H54 (cell line): ENCODE data around the gene EID2B.

ENCODE experiments used
- DNase-seq: peaks from one replicate; pipeline ENCODE4 v3.0.0; 2011; ENCODE audit warnings: low spot score, mixed read lengths; ENCODE audit not compliant: insufficient read length
- FAIRE-seq: peaks from 3 replicates; lab custom pipeline; 2011; peaks lifted over from hg19 to GRCh38; lab: Jason Lieb, UNC
- POLR2A ChIP-seq: IDR thresholded peaks from 2 replicates; pipeline ENCODE4 v1.6.1; 2011; ENCODE audit warnings: low read depth, mild to moderate bottlenecking, low read length

The EID2B gene

DNA sequence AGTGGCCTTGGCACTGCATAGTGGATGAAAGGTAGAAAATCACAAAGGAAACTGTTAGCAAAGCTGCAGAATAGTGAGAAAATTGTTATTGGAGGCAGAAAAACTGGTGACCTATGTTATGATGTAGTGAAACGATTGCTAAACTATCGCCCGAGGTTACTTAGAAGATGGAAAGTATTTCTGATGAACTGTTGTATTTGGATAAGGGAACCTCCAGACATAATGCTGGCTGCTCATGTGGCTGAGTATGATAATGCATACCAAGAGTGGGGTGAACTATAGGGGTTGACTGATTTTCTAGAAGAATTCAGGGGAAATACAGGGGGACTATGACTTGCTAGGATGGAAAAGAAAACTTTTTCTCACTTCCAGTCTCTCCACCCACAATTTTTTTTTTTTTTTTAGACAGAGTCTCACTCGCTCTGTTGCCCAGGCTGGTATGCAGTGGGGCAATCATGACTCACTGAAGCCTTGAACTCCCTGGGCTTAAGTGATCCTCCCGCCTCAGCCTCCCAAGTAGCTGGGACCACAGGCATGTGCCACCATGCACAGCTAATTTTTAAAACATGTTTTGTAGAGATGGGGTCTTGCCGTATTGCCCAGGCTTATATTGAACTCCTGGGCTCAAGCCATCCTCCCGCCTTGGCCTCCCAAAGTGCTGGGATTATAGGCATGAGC, 11.7 kb upstream of the EID2B start:
- no peak for TF ChIP-seq POLR2A
- no peak for DNase-seq
- FAIRE-seq = no peak

DNA sequence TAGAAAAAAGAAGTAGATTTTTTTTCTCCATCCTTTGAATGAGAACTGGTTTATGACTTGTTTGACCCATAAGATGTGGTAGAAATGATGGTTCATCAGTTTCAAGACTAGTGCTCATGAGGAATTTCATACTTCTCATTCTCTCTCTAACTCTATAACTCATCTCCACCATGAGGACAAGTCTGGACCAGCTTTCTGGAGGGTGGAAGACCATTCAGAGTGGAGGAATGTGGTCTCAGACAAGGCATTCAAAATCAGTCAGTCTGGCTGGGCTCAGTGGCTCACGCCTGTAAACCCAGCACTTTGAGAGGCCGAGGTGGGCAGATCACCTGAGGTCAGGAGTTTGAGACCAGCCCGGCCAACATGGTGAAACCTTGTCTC, 10.8 kb upstream of the EID2B start:
- no peak for TF ChIP-seq POLR2A

DNA sequence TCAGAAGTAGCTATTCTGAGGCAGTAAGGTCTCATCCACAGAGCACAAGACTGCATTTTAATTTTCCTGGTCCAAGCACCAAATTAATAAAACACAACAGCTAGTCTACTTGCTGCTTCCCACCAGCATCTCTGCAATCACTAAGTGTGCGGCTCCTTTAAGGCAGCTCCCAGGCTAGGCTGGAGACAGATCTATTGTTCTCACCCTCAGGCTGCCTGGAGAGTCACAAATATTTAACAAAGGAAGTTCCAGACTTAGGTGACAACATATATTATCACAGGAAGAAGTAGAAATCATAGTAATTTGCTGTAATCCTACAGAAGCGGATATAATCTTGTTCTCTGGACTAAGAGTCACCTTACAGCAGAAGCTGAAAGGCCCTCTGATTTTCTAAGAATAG, 9.6 kb upstream of the EID2B start:
- DNase-seq (no peak), FAIRE-seq (no peak)
- TF ChIP-seq POLR2A = no peak

More for the DNA sequence above, 10.8 kb upstream of the EID2B start:
- no peak for FAIRE-seq
- DNase-seq = no peak

DNA sequence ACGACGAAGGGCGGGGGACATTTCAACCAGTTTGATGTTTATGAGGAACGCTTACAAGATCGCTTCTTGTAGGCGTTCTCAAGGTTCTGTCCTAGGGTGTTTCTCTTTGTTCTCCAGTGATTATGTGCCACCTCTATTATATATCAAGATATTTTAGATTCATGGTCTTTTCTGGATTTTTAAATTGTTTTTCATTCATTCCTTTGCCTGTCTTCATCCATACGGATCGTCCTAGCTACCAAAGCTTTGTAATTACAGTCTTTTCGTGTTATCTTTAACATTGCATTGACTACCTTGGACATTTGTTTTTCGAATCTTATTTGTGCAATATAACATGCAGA, 7.7 kb upstream of the EID2B start:
- no peak for FAIRE-seq

DNA sequence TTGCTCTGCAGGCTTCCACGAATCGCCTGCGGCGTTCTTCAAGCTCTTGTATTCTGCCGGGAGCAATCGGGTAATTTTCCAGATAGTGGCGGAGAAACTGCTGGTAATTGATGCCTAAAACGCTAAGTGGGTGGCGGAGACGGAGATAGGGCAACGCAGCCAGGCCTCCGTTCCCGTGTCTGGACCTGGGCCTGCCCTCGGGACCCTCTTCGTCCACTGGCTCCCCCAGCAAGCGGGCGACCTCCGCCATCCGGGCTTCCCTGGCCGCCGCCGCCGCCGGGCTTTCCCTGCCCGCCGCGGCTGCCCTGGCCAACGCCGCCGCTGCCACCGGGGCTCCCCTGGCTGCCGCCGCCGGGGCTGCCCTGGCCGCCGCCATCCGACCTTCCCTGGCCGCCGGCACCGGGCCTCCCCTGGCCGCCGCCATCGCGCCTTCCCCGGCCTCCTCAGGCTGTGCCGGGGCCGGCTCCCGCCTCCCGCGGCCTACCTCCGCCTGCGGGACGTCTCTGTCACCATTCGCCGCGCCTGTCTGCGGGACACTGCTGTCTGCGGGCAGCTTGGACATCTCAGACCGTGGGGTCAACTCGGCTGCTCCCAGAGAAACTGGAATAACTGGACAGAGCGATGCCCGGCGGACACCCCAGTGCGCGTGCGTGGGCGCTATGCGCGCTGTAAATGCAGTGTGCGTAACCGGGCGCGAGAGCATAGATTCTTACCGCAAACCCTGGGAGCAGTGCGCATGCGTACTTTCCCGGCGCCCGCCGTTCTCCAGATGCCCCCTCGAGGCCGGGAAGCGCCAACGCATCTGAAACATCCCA, 7.1 kb upstream of the EID2B start, which contains the start of gene EID2:
Gene EID2, minus strand, starts transcription at position 644 of the 815 bp plus-strand sequence. Its CDS starts 82 bp downstream, at position 562.
- DNase-seq (peak; percentile 98), FAIRE-seq (peak; percentile 86)
- TF ChIP-seq POLR2A = peak; percentile 94

More for the DNA sequence above, 7.7 kb upstream of the EID2B start:
- TF ChIP-seq POLR2A = no peak
- DNase-seq = no peak

DNA sequence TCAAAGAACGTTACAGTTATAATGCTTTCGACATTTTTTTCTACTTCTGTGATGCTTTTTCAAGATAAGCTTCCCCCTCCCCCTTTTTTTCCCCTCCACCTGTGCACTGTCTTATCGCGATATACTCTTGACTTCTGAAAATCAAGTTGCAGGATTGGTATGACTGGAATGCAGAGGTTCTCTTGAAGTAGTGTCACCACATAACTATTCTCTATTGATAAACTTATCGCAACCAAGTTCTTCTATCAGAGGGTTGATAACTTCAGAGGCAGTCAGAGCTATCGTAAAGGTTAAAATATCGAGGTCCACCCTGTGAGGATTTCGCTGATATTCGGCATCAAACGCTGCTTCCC, 6.5 kb upstream of the EID2B start:
- no peak for TF ChIP-seq POLR2A
- peak; percentile 56 for DNase-seq
- FAIRE-seq = no peak

DNA sequence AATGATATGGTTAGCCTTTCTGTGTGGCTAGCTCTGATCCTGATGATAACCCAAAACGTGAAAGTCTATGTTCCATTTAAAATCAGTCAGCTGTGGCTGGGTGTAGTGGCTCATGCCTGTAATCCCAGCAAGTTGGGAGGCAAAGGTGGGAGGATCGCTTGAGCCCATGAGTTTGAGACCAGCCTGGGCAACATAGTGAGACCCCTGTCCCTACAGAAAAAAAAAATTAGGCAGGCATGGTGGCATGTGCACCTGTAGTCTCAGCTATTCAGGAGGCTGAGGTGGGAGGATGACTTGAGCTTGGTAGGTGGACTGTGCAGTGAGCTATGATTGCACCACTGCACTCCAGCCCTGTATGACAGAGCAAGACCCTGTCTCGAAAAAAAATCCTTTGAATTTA, 1.1 kb upstream of the EID2B start:
- DNase-seq (no peak), FAIRE-seq (no peak)
- TF ChIP-seq POLR2A = no peak

DNA sequence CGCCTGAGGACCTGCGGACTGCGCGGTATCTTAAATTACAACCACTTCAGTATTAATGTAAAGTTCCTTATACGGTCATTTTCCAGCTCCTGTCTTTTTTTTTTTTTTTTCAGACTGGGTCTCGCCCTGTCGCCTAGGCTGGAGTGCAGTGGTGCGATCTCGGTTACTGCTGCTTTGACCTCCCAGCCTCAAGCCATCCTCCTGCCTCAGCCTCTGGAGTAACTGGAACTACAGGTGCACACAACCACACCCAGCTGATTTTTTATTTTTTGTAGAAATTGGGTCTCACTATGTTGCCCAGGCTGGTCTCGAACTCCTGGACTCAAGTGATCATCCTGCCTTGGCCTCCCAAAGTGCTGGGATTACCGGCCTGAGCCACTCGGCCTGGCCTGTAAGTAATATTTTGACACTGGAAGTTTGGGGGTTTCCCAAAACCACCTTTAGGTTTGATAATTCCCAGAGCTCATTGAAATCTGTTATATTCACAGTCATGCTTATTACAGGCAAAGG, 406 bp upstream of the EID2B start:
- TF ChIP-seq POLR2A = no peak
- FAIRE-seq = no peak
- no peak for DNase-seq

DNA sequence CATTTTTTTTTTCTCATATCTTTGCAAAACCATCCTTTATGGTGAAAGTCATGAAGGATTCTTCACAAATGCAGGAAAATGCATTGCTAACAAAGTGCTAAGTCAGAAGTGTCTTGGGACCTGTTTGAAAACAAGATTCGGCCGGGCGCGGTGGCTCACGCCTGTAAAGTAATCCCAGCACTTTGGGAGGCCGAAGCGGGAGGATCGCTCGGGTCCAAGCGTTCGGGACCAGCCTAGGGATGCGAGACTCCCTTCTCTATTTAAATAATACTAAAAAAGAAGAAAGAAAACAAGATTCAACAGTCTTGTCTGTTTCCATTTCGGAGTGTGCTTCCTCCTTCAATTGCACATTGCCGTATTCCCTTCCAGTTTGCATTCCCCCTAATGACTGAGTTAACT, 819 bp downstream of the EID2B start:
- FAIRE-seq (no peak), DNase-seq (no peak)
- TF ChIP-seq POLR2A = no peak

DNA sequence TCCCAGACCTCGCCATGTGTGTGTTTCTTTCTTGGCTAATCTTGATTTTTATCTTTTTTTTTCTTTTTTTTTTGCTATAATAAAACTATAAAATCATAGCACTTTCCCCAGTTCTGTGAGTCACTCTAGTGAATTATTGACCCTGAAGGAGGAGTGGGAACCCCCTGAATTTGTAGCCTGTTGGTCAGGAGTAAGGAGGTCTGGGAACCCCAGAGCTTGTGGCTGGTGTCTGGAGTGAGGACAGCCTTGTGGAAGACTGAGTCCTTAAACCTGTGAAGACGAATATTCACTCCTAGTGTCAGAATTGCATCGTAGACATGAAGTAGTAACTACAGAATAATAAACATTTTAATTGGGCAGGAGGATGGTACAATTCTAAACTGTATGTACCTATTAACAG, 7.4 kb downstream of the EID2B start:
- FAIRE-seq (no peak), DNase-seq (no peak)
- no peak for TF ChIP-seq POLR2A

DNA sequence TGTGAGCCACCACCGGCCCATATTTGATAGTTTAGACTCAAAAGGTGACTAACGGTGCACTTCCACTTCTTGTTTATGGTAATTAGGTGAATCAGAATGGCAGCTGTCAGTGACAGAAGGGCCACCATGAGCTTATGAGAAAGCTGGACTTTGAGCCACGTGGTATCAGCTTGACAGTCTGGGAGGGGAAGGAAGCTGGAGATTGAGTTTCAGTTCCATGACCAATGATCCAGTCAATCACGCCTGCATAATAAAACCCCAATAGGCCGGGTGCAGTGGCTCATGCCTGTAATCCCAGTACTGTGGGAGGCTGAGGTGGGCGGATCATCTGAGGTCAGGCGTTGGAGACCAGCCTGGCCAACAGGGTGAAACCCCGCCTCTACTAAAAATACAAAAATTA, 8.2 kb downstream of the EID2B start:
- TF ChIP-seq POLR2A = no peak
- FAIRE-seq = no peak
- DNase-seq = no peak

DNA sequence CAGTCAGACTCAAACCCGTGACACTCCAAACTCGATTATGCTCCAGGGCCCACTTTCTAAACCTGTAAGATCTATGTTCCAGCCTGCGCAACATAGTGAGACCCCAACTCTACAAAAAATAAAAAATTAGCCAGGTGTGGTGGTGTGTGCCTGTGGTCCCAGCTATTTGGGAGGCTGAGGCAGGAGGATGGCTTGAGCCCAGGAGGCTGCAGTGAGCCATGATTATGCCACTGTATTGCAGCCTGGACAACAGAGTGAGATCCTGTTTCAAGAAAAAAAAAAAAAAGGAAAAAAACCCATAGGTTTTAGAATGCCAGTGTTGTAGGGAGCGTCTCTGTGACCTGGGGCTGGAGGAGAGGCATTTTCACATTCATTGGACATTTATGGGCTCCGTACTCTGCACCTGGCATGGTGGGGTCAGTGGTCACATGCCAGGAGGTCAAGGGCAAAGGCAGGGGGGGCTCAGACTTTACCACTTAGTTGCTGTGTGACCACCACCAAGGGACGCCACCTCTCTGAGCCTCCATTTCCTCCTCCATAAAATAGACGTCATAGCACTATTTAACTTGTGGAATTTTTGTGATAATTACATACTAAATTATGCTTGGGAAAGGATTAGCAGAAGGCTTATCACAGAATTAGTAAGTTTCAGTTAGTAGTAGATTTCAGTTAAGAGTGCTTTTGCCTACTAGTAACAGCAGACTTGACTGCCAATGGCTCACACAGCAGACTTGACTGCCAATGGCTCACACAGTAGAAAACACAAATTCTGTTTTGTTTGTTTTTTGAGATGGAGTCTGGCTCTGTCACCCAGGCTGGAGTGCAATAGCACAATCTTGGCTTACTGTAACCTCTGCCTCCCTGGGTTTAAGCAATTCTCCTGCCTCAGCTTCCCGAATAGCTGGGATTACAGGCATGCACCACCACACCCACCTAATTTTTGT, 11.8 kb downstream of the EID2B start:
- DNase-seq = no peak
- no peak for TF ChIP-seq POLR2A
- no peak for FAIRE-seq

DNA sequence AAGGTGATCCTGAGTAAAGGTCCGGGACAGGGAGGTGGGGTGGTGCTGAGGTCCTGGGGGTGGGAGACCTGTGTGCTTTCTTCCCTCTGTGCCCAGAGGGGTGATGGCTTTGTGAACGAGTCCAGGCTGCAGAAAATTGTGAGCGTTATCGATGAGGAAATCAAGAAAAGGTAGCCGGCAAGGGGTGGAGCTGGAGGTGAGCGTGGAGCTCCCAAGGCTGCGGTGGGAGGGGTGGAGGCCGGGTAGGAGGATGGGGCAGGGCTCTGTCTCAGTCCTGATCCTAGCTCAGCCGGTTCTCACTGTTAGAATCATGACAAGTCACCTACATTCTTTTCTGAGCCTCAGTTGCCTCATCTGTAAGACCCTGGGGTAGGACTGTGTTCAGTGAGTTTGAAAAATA, 13.7 kb downstream of the EID2B start:
- FAIRE-seq (no peak), DNase-seq (no peak)
- no peak for TF ChIP-seq POLR2A

DNA sequence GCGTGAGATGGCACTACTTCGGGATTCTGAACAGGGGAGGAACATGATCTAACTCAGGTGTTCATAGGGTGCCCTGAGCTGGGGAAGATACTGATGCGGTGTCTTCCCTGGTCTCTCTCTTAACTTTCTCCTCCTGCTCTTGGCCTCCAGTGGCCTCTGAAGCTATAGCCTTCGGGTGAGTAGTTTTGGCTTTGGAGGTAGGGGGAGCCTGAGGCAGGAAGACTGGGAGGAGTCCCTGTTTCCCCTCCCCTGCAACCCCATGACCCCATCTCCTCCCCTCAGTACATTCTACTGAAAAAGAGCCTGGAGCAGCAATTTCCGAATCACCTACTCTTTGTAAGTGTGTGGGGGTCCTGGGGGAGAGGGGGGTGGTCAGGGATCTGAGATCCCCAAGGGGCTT, 14.2 kb downstream of the EID2B start:
- FAIRE-seq = no peak

More for the DNA sequence above, 14.2 kb downstream of the EID2B start:
- no peak for DNase-seq
- no peak for TF ChIP-seq POLR2A
